Activated CD4-positive, alpha-beta T cell treated with anti-CD3 and anti-CD28 coated beads, Interleukin-2, amount 50 U/mL, for 1 hour (primary cell): ENCODE measurements around the gene CXCL9.

Experiments
- DNase-seq: peaks from one replicate; pipeline ENCODE4 v3.0.0-alpha.2; 2020

CXCL9 gene

GRCh38 chr4:75953509-75953908 lies 53.8 kb downstream of the CXCL9 start:
- no peak for DNase-seq
